HEK293T (cell line): ENCODE results near the gene CAPSL.

ENCODE experiments used
- BHLHE40 ChIP-seq: fragments of 450-650 bp; IDR thresholded peaks from 2 replicates; pipeline ENCODE4 v1.6.1; 2016; ENCODE audit warnings: mild to moderate bottlenecking, moderate library complexity, borderline replicate concordance
- ELF4 ChIP-seq: fragments of 450-650 bp; IDR thresholded peaks from 2 replicates; pipeline ENCODE4 v1.6.1; 2017; ENCODE audit warnings: antibody characterized with exemption
- FOXA1 ChIP-seq: fragments of 450-650 bp; IDR thresholded peaks from 2 replicates; pipeline ENCODE4 v1.6.1; 2016; ENCODE audit warnings: mild to moderate bottlenecking
- FOXK2 ChIP-seq: fragments of 450-650 bp; IDR thresholded peaks from 2 replicates; pipeline ENCODE4 v1.6.1; 2016; ENCODE audit warnings: mild to moderate bottlenecking
- FOXM1 ChIP-seq: fragments of 450-650 bp; IDR thresholded peaks from 2 replicates; pipeline ENCODE4 v1.6.1; 2017; ENCODE audit warnings: mild to moderate bottlenecking, borderline replicate concordance
- HDGF ChIP-seq: fragments of 450-650 bp; IDR thresholded peaks from 2 replicates; pipeline ENCODE4 v1.6.1; 2017; ENCODE audit warnings: antibody characterized with exemption, borderline replicate concordance
- L3MBTL2 ChIP-seq: fragments of 450-650 bp; conservative IDR thresholded peaks from 2 replicates; pipeline ENCODE4 v1.6.1; 2016; ENCODE audit warnings: mild to moderate bottlenecking
- LEF1 ChIP-seq: fragments of 450-650 bp; IDR thresholded peaks from 2 replicates; pipeline ENCODE4 v1.6.1; 2017; ENCODE audit warnings: mild to moderate bottlenecking, borderline replicate concordance
- NFRKB ChIP-seq: fragments of 450-650 bp; IDR thresholded peaks from 2 replicates; pipeline ENCODE4 v1.6.1; 2016; ENCODE audit warnings: mild to moderate bottlenecking, moderate library complexity
- SP1 ChIP-seq: fragments of 450-650 bp; IDR thresholded peaks from 2 replicates; pipeline ENCODE4 v1.6.1; 2017
- SUZ12 ChIP-seq: fragments of 450-650 bp; IDR thresholded peaks from 2 replicates; pipeline ENCODE4 v1.6.1; 2016; ENCODE audit warnings: mild to moderate bottlenecking
- TARDBP ChIP-seq: fragments of 450-650 bp; IDR thresholded peaks from 2 replicates; pipeline ENCODE4 v1.6.1; 2016
- ZNF384 ChIP-seq: fragments of 450-650 bp; IDR thresholded peaks from 2 replicates; pipeline ENCODE4 v1.6.1; 2016

DNA sequence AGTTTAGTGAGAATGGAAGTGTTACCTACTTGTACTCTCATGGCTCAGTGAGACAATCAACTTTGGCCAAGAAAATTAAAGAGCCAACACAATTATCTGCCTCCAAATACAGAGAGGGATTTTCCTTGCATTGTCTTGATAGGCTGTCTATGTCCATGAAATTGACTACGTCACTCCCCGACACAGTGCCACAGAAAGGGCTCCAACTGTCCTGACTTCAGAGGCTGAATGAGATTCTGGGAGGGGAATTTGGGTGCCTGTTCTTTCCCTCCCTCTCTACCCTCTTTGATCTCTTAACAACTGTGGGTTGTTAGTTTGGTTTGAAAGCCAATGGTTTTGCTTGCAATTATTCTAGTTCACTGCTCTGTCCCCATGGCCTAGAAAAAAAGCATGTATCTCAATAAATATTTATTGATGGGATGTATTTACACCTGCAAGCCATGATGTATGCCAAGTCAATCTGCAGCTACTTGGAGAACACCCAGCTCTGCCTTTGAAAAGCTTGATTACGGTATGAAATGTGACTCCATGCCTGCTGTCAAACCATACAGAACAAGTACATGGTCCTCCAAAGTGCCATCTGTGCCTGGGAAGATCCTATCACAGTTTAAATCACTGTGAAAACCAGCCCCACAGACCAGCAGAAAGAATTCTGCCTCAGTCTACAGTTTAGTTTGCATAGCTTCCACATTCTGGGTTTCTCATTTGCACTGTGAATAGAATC lies 37.3 kb downstream of the CAPSL start:
- TF ChIP-seq FOXA1 (no peak), FOXK2 (no peak), ELF4 (no peak), TARDBP (no peak), L3MBTL2 (no peak), NFRKB (no peak), FOXM1 (no peak), HDGF (no peak), LEF1 (no peak), BHLHE40 (no peak), SP1 (no peak), SUZ12 (no peak), ZNF384 (no peak)
